OCI-LY1 (cell line): ENCODE measurements around the gene CCDC57.

Experiments used
- H2AFZ ChIP-seq: fragments of 200-600 bp; sonication (generic), shearing (Covaris generic); 2 replicates; pipeline ENCODE4 v1.6.0; 2014; ENCODE audit warnings: antibody characterized with exemption, mild to moderate bottlenecking, low read length
- H3F3A ChIP-seq: fragments of 200-600 bp; sonication (generic), shearing (Covaris generic); 2 replicates; pipeline ENCODE4 v1.6.0; 2014; ENCODE audit warnings: mild to moderate bottlenecking, antibody characterized with exemption, low read length, moderate library complexity; ENCODE audit not compliant: insufficient read depth
- H3K27ac ChIP-seq: fragments of 200-600 bp; sonication (generic); 2 replicates; pipeline ENCODE4 v1.5.1; 2014; ENCODE audit warnings: low read length, mixed run types, mild to moderate bottlenecking, low read depth; ENCODE audit not compliant: poor library complexity, severe bottlenecking
- H3K27me3 ChIP-seq: fragments of 200-600 bp; sonication (generic); 2 replicates; pipeline ENCODE4 v1.6.0; 2014; ENCODE audit warnings: antibody characterized with exemption, mild to moderate bottlenecking, low read length, moderate library complexity; ENCODE audit not compliant: insufficient read depth
- H3K36me3 ChIP-seq: fragments of 200-600 bp; sonication (generic); 2 replicates; pipeline ENCODE4 v1.6.1; 2014; ENCODE audit warnings: mild to moderate bottlenecking, antibody characterized with exemption, low read length, moderate library complexity, mixed read lengths; ENCODE audit not compliant: insufficient read depth
- H3K4me1 ChIP-seq: fragments of 200-600 bp; sonication (generic); 2 replicates; pipeline ENCODE4 v1.5.1; 2014; ENCODE audit warnings: mild to moderate bottlenecking, low read length, moderate library complexity; ENCODE audit not compliant: insufficient read depth, severe bottlenecking
- H3K4me2 ChIP-seq: fragments of 200-600 bp; sonication (generic), shearing (Covaris generic); 2 replicates; pipeline ENCODE4 v1.6.1; 2014; ENCODE audit warnings: low read length
- H3K4me3 ChIP-seq: fragments of 200-600 bp; sonication (generic); 2 replicates; pipeline ENCODE4 v1.5.1; 2014; ENCODE audit warnings: low read length, low read depth, mild to moderate bottlenecking, mixed read lengths; ENCODE audit not compliant: poor library complexity, severe bottlenecking
- H3K79me2 ChIP-seq: fragments of 200-600 bp; shearing (Covaris generic); 2 replicates; pipeline ENCODE4 v1.6.1; 2016; ENCODE audit warnings: mixed run types, low read length, mixed read lengths; ENCODE audit not compliant: insufficient read depth
- H3K9ac ChIP-seq: fragments of 200-600 bp; sonication (generic), shearing (Covaris generic); 2 replicates; pipeline ENCODE4 v1.6.1; 2014; ENCODE audit warnings: mild to moderate bottlenecking, low read length, mixed read lengths
- H3K9me2 ChIP-seq: fragments of 200-600 bp; sonication (generic), shearing (Covaris generic); 2 replicates; pipeline ENCODE4 v1.6.1; 2014; ENCODE audit warnings: low read depth, mild to moderate bottlenecking, low read length, mixed read lengths
- H3K9me3 ChIP-seq: fragments of 200-600 bp; shearing (Covaris generic); 2 replicates; pipeline ENCODE4 v1.6.1; 2014; ENCODE audit warnings: low read length, mixed read lengths
- H4K20me1 ChIP-seq: fragments of 200-600 bp; sonication (generic), shearing (Covaris generic); 2 replicates; pipeline ENCODE4 v1.6.0; 2016; ENCODE audit warnings: mild to moderate bottlenecking, low read length; ENCODE audit not compliant: insufficient read depth
- EZH2 ChIP-seq: fragments of 200-600 bp; sonication (generic), shearing (Covaris generic); IDR thresholded peaks from 2 replicates; pipeline ENCODE4 v1.8.0; 2017; ENCODE audit warnings: borderline replicate concordance, mixed run types, mild to moderate bottlenecking, antibody characterized with exemption, low read length, moderate library complexity, mixed read lengths
- TF ChIP-seq, protein P1 (sequence below): fragments of 200-600 bp; sonication (generic), shearing (Covaris generic); IDR thresholded peaks from 2 replicates; pipeline ENCODE4 v1.5.1; 2017; ENCODE audit warnings: mild to moderate bottlenecking, antibody characterized with exemption, low read length, moderate library complexity, mixed read lengths

CCDC57 gene

DNA sequence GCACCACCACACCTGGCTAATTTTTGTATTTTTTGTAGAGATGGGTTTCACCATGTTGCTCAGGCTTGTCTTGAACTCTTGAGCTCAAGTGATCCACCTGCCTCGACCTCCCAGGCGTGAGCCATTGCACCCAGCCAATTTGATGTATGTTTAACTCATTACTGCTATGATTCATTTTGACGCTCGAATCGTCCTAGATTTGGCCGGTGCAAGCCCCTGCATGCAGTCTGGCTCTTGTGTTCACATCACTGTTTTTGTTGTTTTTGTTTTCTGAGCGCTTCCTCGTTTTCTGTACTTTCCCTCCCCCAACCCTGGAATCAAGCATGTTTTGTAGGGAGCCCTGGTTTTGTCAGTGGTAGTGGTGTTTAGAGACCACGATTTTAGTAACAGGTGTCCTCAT, 139.2 kb downstream of the CCDC57 start:
- peaks cover 3% of the 10 kb centered on the region; the same call in 1 of the 2 replicates for H3F3A ChIP-seq
- H3K4me1 ChIP-seq: no peaks in the 10 kb centered on the region
- peaks cover 4% of the 10 kb centered on the region; the same call in 1 of the 2 replicates for H3K27me3 ChIP-seq
- no peaks in the 10 kb centered on the region for H3K79me2 ChIP-seq
- no peak overlapping the region for H3K4me2 ChIP-seq
- H3K4me3 ChIP-seq: no peak overlapping the region
- no peaks in the 10 kb centered on the region for H4K20me1 ChIP-seq
- H3K9me3 ChIP-seq: no peaks in the 10 kb centered on the region
- no peaks in the 10 kb centered on the region for H3K9me2 ChIP-seq
- peaks cover 20% of the 10 kb centered on the region for H3K36me3 ChIP-seq
- no peak for TF ChIP-seq EZH2
- TF ChIP-seq, protein P1, sequence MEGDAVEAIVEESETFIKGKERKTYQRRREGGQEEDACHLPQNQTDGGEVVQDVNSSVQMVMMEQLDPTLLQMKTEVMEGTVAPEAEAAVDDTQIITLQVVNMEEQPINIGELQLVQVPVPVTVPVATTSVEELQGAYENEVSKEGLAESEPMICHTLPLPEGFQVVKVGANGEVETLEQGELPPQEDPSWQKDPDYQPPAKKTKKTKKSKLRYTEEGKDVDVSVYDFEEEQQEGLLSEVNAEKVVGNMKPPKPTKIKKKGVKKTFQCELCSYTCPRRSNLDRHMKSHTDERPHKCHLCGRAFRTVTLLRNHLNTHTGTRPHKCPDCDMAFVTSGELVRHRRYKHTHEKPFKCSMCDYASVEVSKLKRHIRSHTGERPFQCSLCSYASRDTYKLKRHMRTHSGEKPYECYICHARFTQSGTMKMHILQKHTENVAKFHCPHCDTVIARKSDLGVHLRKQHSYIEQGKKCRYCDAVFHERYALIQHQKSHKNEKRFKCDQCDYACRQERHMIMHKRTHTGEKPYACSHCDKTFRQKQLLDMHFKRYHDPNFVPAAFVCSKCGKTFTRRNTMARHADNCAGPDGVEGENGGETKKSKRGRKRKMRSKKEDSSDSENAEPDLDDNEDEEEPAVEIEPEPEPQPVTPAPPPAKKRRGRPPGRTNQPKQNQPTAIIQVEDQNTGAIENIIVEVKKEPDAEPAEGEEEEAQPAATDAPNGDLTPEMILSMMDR: no peak
- H2AFZ ChIP-seq: no peak overlapping the region
- no peak overlapping the region for H3K9ac ChIP-seq
- H3K27ac ChIP-seq: no peak overlapping the region

DNA sequence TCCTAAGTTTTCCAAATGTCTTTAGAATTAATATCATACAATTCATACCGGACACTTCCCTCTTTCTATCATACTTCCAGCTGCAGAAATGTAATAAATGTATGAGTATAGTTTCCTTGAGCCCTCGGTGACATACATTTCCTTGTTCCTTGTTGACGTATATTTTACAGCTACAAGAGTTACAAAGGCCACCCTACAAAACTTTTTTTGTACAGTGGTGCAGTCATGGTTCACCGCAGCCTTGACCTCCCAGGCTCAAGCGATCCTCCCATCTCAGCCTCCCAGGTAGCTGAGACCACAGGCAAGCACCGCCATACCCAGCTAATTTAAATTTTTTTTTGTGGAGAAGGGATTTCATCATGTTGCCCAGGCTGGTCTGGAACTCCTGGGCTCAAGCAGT, 139.8 kb downstream of the CCDC57 start:
- H3K4me3 ChIP-seq: no peak overlapping the region
- no peaks in the 10 kb centered on the region for H4K20me1 ChIP-seq
- no peak overlapping the region for H3K27ac ChIP-seq
- H3K9me3 ChIP-seq: no peaks in the 10 kb centered on the region
- H2AFZ ChIP-seq: no peak overlapping the region
- TF ChIP-seq EZH2: no peak
- TF ChIP-seq, protein P1: no peak
- no peaks in the 10 kb centered on the region for H3K4me1 ChIP-seq
- H3F3A ChIP-seq: peaks cover 3% of the 10 kb centered on the region; the same call in 1 of the 2 replicates
- no peaks in the 10 kb centered on the region for H3K9me2 ChIP-seq
- H3K36me3 ChIP-seq: peaks cover 14% of the 10 kb centered on the region
- peaks cover 4% of the 10 kb centered on the region; the same call in 1 of the 2 replicates for H3K27me3 ChIP-seq
- H3K9ac ChIP-seq: no peak overlapping the region
- H3K4me2 ChIP-seq: no peak overlapping the region
- no peaks in the 10 kb centered on the region for H3K79me2 ChIP-seq

DNA sequence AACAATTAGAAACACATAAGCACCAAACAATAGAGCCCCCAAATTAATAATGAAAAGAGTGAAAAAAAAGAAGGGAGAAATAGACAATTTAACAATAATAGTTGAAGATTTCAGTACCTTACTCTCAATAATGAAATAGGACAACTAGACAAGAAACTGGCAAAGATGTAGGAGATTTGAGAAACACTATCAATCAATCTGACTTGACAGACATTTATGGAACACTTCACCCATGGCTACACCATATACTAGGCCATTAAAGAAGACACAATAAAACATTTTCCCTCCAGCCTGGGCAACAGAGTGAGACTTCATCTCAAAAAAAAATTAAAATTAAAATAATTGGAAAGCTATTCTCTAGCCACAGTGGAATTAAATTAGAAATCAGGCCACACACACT, 142.0 kb downstream of the CCDC57 start:
- H3K9me3 ChIP-seq: no peaks in the 10 kb centered on the region
- no peaks in the 10 kb centered on the region for H3K36me3 ChIP-seq
- peaks cover 4% of the 10 kb centered on the region; the same call in 1 of the 2 replicates for H3K27me3 ChIP-seq
- H2AFZ ChIP-seq: no peak overlapping the region
- peaks cover 8% of the 10 kb centered on the region for H3K4me1 ChIP-seq
- no peaks in the 10 kb centered on the region for H3K79me2 ChIP-seq
- H3K9ac ChIP-seq: no peak overlapping the region
- no peak overlapping the region for H3K27ac ChIP-seq
- no peak overlapping the region for H3K4me3 ChIP-seq
- no peak overlapping the region for H3K4me2 ChIP-seq
- TF ChIP-seq, protein P1: no peak
- no peak for TF ChIP-seq EZH2
- peaks cover under 1% of the 10 kb centered on the region; the same call in 1 of the 2 replicates for H3F3A ChIP-seq
- no peaks in the 10 kb centered on the region for H3K9me2 ChIP-seq
- H4K20me1 ChIP-seq: no peaks in the 10 kb centered on the region
